Measurements from ENCODE around the gene CCIN.

Gene CCIN

DNA sequence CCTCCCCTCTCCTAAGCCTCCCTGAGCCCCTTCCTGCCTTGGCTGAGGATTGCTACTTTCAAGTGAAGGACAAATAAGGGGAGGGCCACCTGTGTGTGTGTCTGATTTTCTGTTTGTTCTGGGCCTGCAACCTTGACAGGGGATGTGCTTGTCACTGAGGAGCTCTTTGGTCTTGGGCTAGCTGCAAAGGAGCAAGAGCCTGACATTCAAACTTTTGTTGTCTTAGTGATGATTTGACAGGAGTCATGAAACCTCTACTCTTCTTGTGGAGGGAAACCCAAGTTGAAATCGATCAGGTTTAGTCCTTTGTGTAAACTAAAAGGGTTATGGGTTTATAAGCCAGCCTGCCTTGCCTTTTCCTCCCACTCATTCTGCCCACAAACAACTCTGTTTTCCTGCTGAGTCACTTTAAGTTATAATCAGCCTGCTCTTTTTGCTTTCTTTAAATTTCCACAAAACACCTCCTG lies 38.4 kb downstream of the CCIN start:
- Histone ChIP-seq H3K27ac (ENCODE audit: insufficient read depth, low read depth, low read length, poor library complexity, severe bottlenecking) (no peak overlapping the region), H3K4me1 (ENCODE audit: control insufficient read depth, insufficient read depth, low read length) (peaks cover 3% of the 10 kb centered on the region), H3K9me3 (ENCODE audit: control insufficient read depth, low read length) (no peaks in the 10 kb centered on the region), H3K4me3 (ENCODE audit: insufficient read depth, low read depth, low read length) (no peak overlapping the region), H3K36me3 (ENCODE audit: control insufficient read depth, insufficient read depth, low read length) (peaks cover 64% of the 10 kb centered on the region), H3K27me3 (ENCODE audit: control insufficient read depth, insufficient read depth, low read length, poor library complexity, severe bottlenecking) (no peaks in the 10 kb centered on the region)
- 82 to 100% methylated on average over 1 of the region's 1 CpG for WGBS, 2 experiments

DNA sequence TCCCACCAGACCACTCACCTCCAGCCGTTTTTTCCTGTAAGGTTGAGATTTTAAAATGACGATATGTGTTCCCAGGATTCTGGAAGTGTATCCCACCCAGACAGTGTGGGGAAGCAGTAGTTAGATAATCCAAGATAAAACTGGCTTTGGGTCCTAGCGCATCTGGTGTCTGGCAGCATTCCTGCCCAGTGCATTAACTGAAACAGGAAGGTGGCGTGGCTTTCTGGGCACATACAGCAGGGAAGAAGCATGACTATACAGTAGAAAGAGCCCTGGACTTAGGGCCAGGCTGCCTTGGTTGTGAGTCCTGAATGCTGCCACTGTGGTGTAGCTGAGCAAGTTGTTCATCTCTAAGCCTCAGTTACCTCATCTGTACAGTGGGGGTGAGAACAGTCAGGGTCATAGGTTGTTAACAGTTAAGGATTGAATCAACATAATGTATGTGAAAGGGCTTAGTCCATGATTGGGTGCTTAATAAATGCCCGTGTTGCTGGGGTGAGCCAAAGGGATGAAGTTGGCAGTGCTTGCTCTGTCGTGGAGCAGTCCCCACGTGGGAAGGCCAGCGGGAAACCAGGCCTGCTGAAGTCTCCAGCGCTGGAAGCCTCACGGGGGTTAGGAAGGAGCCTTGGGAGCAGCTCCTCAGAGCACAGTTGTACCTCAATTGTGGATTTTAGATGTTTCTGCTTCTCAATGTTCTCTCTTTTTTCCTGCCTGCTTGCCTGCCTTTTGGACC lies 39.5 kb downstream of the CCIN start:
- Histone ChIP-seq H3K27me3 (ENCODE audit: control insufficient read depth, insufficient read depth, low read length, poor library complexity, severe bottlenecking) (no peaks in the 10 kb centered on the region), H3K9me3 (ENCODE audit: control insufficient read depth, low read length) (no peaks in the 10 kb centered on the region), H3K4me3 (ENCODE audit: insufficient read depth, low read depth, low read length) (no peak overlapping the region), H3K4me1 (ENCODE audit: control insufficient read depth, insufficient read depth, low read length) (peaks cover 3% of the 10 kb centered on the region), H3K27ac (ENCODE audit: insufficient read depth, low read depth, low read length, poor library complexity, severe bottlenecking) (no peak overlapping the region), H3K36me3 (ENCODE audit: control insufficient read depth, insufficient read depth, low read length) (peaks cover 57% of the 10 kb centered on the region)
- WGBS, 2 experiments = 94 to 95% methylated on average over 10 of the region's 10 CpGs

DNA sequence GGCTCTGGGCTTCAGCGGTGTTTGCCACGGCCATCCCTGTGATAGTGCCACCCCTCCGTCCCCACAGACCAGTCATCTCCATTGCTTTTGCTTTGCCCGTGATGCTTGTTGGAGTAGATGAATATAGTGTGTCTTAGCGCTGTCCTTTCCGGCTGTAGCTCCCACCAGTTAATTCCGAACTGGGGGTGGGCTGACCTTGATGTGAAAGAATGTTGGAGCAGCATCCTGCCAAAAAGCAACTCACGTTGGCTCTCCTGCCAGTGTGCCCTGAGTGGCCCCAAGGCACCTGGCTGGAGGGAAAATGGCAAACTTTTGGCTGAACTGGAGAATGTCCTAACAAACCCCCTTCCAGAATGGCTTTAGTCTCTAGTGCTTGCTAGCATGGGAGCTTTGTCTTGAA lies 41.5 kb downstream of the CCIN start:
- H3K27ac ChIP-seq (ENCODE audit: insufficient read depth, low read depth, low read length, poor library complexity, severe bottlenecking) = no peak overlapping the region
- H3K27me3 ChIP-seq (ENCODE audit: control insufficient read depth, insufficient read depth, low read length, poor library complexity, severe bottlenecking) = no peaks in the 10 kb centered on the region
- WGBS, 2 experiments = 95 to 96% methylated on average over 8 of the region's 8 CpGs
- H3K9me3 ChIP-seq (ENCODE audit: control insufficient read depth, low read length) = no peaks in the 10 kb centered on the region
- peaks cover 3% of the 10 kb centered on the region for H3K4me1 ChIP-seq (ENCODE audit: control insufficient read depth, insufficient read depth, low read length)
- peaks cover 53% of the 10 kb centered on the region for H3K36me3 ChIP-seq (ENCODE audit: control insufficient read depth, insufficient read depth, low read length)
- no peak overlapping the region for H3K4me3 ChIP-seq (ENCODE audit: insufficient read depth, low read depth, low read length)

DNA sequence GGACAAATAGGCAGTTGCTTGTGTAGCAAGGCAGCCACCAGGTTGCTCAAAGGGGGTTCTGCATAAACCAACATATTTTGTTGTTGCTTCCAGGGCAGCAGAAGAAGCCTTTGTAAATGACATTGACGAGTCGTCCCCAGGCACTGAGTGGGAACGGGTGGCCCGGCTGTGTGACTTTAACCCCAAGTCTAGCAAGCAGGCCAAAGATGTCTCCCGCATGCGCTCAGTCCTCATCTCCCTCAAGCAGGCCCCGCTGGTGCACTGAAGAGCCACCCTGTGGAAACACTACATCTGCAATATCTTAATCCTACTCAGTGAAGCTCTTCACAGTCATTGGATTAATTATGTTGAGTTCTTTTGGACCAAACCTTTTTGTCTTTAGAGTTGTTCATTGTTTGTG lies 42.3 kb downstream of the CCIN start:
- H3K36me3 ChIP-seq (ENCODE audit: control insufficient read depth, insufficient read depth, low read length) = peaks cover 47% of the 10 kb centered on the region
- 95% methylated on average over 7 of the region's 7 CpGs for WGBS, 2 experiments
- H3K9me3 ChIP-seq (ENCODE audit: control insufficient read depth, low read length) = no peaks in the 10 kb centered on the region
- peaks cover 3% of the 10 kb centered on the region for H3K4me1 ChIP-seq (ENCODE audit: control insufficient read depth, insufficient read depth, low read length)
- H3K27me3 ChIP-seq (ENCODE audit: control insufficient read depth, insufficient read depth, low read length, poor library complexity, severe bottlenecking) = no peaks in the 10 kb centered on the region
- H3K4me3 ChIP-seq (ENCODE audit: insufficient read depth, low read depth, low read length) = no peak overlapping the region
- no peak overlapping the region for H3K27ac ChIP-seq (ENCODE audit: insufficient read depth, low read depth, low read length, poor library complexity, severe bottlenecking)

DNA sequence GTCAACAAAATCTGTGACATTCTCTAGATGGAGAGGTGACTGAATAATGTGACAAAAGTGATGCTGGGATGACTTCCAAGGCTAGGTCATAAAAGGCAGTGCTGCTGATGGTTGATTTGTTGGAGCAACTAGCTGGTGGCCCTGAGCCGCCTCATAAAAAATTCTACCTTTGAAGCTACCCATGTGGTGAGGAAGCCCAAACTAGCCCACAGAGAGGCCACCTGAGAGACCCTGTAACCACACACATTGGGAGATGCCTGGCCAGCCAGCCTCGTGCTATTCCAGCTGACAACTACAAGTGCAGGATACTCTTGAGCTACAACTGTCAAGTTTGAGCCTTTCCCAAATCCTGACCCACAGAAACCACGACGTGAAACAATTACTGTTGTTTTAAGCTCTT lies 44.2 kb downstream of the CCIN start:
- H3K27me3 ChIP-seq (ENCODE audit: control insufficient read depth, insufficient read depth, low read length, poor library complexity, severe bottlenecking) = no peaks in the 10 kb centered on the region
- H3K27ac ChIP-seq (ENCODE audit: insufficient read depth, low read depth, low read length, poor library complexity, severe bottlenecking) = no peak overlapping the region
- 90 to 94% methylated on average over 4 of the region's 4 CpGs for WGBS, 2 experiments
- H3K4me1 ChIP-seq (ENCODE audit: control insufficient read depth, insufficient read depth, low read length) = peaks cover 3% of the 10 kb centered on the region
- no peak overlapping the region for H3K4me3 ChIP-seq (ENCODE audit: insufficient read depth, low read depth, low read length)
- H3K9me3 ChIP-seq (ENCODE audit: control insufficient read depth, low read length) = no peaks in the 10 kb centered on the region
- peaks cover 42% of the 10 kb centered on the region for H3K36me3 ChIP-seq (ENCODE audit: control insufficient read depth, insufficient read depth, low read length)

DNA sequence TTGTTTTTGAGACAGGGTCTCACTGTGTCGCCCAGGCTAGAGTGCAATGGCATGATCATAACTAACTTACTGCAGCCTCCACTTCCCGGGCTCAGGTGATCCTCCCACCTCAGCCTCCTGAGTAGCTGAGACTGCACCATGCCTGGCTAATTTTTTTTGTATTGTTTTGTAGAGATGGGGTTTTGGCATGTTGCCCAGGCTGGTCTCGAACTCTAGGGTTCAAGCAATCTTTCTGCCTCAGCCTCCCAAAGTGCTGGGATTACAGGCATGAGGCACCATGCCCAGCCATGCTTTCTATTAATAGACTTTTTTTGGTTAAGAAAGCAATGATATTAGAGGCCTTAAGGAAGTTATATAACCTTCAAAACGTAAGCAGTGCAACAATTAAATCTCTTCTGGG lies 44.8 kb downstream of the CCIN start:
- Histone ChIP-seq H3K27ac (ENCODE audit: insufficient read depth, low read depth, low read length, poor library complexity, severe bottlenecking) (no peak overlapping the region), H3K4me3 (ENCODE audit: insufficient read depth, low read depth, low read length) (no peak overlapping the region)

DNA sequence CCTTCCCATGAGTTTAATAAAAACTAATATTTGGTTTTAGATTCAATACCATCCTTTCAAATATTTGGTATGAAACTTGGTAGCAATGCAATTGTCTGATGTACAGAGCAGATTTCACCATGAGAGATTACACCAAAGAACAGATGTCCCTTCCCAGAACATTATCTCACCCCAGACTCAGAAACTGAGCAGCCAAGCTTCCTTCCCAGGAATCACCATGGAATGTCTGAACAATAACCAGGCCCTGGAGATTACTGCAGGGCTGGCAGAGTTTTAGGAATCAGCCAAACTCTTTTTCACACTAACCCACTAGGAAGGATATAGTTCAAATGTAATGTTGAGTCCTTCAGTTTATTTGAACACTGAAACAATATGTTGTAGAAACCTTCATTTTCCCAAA lies 45.4 kb downstream of the CCIN start:
- H3K4me3 ChIP-seq (ENCODE audit: insufficient read depth, low read depth, low read length) = no peak overlapping the region
- no peak overlapping the region for H3K27ac ChIP-seq (ENCODE audit: insufficient read depth, low read depth, low read length, poor library complexity, severe bottlenecking)
- no peaks in the 10 kb centered on the region for H3K27me3 ChIP-seq (ENCODE audit: control insufficient read depth, insufficient read depth, low read length, poor library complexity, severe bottlenecking)
- no peaks in the 10 kb centered on the region for H3K9me3 ChIP-seq (ENCODE audit: control insufficient read depth, low read length)
- peaks cover 3% of the 10 kb centered on the region for H3K4me1 ChIP-seq (ENCODE audit: control insufficient read depth, insufficient read depth, low read length)
- peaks cover 45% of the 10 kb centered on the region for H3K36me3 ChIP-seq (ENCODE audit: control insufficient read depth, insufficient read depth, low read length)

More for the DNA sequence above, 44.8 kb downstream of the CCIN start:
- Histone ChIP-seq H3K27me3 (ENCODE audit: control insufficient read depth, insufficient read depth, low read length, poor library complexity, severe bottlenecking) (no peaks in the 10 kb centered on the region), H3K36me3 (ENCODE audit: control insufficient read depth, insufficient read depth, low read length) (peaks cover 42% of the 10 kb centered on the region), H3K4me1 (ENCODE audit: control insufficient read depth, insufficient read depth, low read length) (peaks cover 3% of the 10 kb centered on the region), H3K9me3 (ENCODE audit: control insufficient read depth, low read length) (no peaks in the 10 kb centered on the region)
- 95 to 100% methylated on average over 4 of the region's 4 CpGs for WGBS, 2 experiments

DNA sequence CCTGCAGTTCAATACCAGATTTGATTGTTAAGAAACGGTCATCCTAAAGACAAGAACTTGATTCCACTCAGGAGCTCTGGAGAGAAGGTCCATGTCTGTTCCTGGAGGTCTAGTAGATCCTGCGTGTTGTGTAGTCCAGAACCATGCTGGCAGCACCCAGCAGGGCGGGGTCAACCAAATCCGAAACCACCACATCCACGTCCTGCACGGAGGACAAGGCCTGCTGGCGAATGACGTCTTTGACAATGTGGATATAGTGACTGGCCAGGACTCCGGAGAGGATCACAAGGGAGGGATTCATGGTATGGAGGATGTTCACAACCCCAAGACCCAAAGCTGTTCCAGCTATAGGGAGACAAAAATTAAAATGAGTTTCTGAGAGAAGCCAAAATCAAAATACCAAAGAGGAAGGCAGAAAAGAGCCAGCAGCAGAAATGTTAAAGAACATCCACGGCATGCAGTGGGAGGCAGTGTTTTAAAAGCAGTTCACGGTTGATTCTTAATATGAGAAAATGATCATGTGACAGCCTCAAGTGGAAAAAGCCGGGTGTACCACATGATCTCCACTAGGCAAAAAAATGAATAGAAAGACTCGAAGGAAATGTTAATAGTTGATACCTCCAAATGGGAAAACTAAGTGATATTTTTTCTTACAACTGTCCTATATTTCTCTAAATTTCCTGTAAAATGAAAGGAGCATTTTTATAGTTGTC lies 48.2 kb downstream of the CCIN start:
- 86 to 89% methylated on average over 13 of the region's 13 CpGs for WGBS, 2 experiments
- Histone ChIP-seq H3K4me3 (ENCODE audit: insufficient read depth, low read depth, low read length) (no peak overlapping the region), H3K27me3 (ENCODE audit: control insufficient read depth, insufficient read depth, low read length, poor library complexity, severe bottlenecking) (no peaks in the 10 kb centered on the region), H3K9me3 (ENCODE audit: control insufficient read depth, low read length) (no peaks in the 10 kb centered on the region), H3K36me3 (ENCODE audit: control insufficient read depth, insufficient read depth, low read length) (peaks cover 39% of the 10 kb centered on the region), H3K27ac (ENCODE audit: insufficient read depth, low read depth, low read length, poor library complexity, severe bottlenecking) (no peak overlapping the region), H3K4me1 (ENCODE audit: control insufficient read depth, insufficient read depth, low read length) (no peaks in the 10 kb centered on the region)

DNA sequence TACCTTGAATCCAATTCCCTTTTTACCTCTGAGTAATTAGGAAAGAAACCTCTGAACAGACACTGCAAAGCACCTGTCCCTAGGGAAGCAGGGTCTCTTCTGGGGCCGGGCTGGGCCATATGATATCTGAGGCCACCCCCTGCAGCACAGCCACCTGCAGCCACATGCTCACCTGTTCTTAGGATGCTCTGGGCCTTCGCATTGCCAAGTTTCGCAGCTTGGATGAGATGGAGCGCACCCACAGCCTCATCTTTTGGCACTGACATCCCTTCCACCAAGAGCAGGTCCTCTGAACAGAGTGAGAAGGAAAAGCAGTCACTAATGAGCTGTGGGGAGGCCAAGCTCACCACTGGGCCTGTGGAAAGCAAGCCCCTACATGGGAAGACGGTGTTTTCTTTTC lies 48.8 kb downstream of the CCIN start:
- WGBS, 2 experiments = 93 to 96% methylated on average over 5 of the region's 5 CpGs
- H3K36me3 ChIP-seq (ENCODE audit: control insufficient read depth, insufficient read depth, low read length) = peaks cover 44% of the 10 kb centered on the region

DNA sequence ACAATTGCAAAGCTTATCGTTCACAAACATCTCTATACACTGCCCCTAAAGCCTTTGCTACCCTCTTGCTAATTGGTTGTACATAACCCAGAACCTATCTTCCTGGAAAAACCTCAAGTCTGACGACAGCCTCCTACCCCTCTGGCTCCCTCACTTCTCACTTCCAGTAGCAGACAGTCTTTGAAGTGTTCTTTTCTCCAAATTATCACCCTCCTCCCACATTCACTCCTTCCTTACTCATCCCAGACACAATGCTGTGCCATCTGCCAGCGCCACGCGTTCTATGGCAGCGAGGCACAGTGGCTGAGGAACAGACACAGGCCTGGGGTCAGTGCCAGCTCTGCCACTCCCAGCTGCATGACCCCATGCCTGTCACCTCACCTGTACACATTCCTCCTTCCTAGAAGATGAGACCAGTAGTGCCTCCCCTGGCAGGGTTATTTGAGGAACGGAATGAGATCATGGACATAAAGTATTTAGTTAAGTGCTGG lies 49.3 kb downstream of the CCIN start:
- Histone ChIP-seq H3K4me3 (ENCODE audit: insufficient read depth, low read depth, low read length) (no peak overlapping the region), H3K27me3 (ENCODE audit: control insufficient read depth, insufficient read depth, low read length, poor library complexity, severe bottlenecking) (no peaks in the 10 kb centered on the region), H3K36me3 (ENCODE audit: control insufficient read depth, insufficient read depth, low read length) (peaks cover 48% of the 10 kb centered on the region), H3K27ac (ENCODE audit: insufficient read depth, low read depth, low read length, poor library complexity, severe bottlenecking) (no peak overlapping the region), H3K9me3 (ENCODE audit: control insufficient read depth, low read length) (no peaks in the 10 kb centered on the region), H3K4me1 (ENCODE audit: control insufficient read depth, insufficient read depth, low read length) (no peaks in the 10 kb centered on the region)
- 95% methylated on average over 7 of the region's 7 CpGs for WGBS, 2 experiments

More for the DNA sequence above, 48.8 kb downstream of the CCIN start:
- Histone ChIP-seq H3K9me3 (ENCODE audit: control insufficient read depth, low read length) (no peaks in the 10 kb centered on the region), H3K27me3 (ENCODE audit: control insufficient read depth, insufficient read depth, low read length, poor library complexity, severe bottlenecking) (no peaks in the 10 kb centered on the region), H3K4me3 (ENCODE audit: insufficient read depth, low read depth, low read length) (no peak overlapping the region), H3K4me1 (ENCODE audit: control insufficient read depth, insufficient read depth, low read length) (no peaks in the 10 kb centered on the region), H3K27ac (ENCODE audit: insufficient read depth, low read depth, low read length, poor library complexity, severe bottlenecking) (no peak overlapping the region)

Measured in ectodermal cell (in vitro differentiated cells).